ENCODE data around the gene OTUD5.

Gene OTUD5

GRCh38 chrX:48935301-48935670 is 22.1 kb downstream of the OTUD5 start:
- DNase-seq, result no peak

DNA sequence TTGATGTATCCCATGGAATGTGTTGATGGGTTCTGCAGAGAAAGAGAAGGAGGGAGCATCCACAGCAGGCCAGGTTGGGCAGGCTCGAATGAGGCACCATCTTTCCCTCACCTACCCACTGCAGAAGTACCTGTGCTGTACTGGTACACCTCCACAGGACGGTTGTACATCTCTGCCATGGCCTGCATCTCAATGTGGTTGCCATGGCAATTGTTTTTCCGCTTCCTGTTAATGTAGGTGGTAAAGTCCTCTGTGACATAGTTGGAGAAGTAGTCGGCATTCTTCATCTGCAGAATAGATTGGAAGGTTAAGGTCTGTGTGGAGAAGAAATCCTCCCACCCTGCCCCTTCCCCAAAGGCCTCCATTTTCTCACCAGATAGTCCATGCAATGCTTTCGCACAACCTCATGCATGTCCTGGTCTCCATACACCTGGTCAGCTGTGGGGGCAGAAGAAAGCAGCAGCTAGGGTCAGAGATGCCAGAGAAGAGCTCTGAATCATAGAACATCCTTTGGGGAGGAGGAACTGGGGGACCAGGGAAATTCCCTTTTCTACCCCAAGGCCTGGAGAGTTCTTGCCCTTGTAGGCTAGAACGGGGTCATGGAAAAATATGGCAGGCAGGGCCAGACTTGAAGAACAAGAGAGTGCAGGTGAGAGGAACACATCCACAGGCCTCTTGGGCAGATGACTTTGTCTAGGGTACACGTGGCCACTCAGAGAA is 22.7 kb downstream of the OTUD5 start:
- no peak for DNase-seq

DNA sequence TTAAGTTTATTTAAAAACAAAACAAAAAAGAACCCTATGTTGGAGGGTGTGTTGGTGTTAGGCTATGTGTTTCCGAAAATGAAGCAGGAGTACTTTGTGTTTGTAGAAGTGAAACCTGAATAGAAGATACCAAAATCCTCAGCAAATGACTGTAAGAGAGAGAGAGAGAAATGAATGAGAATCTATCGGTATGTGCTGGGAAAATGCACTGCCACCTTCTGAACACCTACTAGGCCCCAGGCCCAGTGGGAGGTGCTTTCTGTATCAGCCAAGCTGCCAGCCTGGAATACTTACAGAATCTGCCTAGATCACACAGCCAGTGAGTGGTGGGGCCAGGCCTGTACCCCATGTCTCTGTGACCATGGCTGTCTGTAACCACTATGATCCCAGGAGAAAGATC is 23.6 kb downstream of the OTUD5 start:
- DNase-seq, result no peak

DNA sequence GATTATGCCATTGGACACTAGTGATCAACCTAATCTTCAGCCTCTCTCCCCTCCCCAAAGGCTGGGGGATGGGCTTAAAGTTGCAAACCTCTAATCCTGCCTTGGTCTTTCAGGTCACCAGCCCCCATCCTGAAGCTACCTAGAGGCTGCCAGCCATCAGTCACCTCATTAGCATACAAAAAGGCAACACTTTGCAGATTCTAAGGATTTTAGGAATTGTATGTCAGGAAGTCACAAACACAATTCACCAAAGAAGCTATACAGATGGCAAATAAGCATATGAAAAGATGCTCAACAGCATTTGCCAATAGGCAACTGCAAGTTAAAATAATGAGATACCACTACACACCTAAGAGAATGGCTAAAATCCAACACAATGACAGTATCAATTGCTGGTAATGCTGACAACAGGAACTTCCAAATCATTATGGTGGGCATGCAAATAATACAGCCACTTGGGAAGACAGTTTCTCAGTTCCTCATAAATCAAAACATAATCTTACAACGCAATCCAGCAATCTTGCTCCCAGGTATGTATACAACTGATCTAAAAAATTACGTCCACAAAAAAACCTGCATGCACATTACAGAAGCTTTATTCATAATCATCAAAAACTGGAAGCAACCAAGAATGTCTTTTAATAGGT is 29.5 kb downstream of the OTUD5 start:
- DNase-seq, result no peak

GRCh38 chrX:48927123-48927522 is 30.3 kb downstream of the OTUD5 start:
- no peak for DNase-seq

- no peak for DNase-seq
These were observed 33.1 kb downstream of the OTUD5 start for GRCh38 chrX:48924270-48924669.

GRCh38 chrX:48923771-48924170 is 33.6 kb downstream of the OTUD5 start:
- no peak for DNase-seq

GRCh38 chrX:48920718-48921104 is 36.7 kb downstream of the OTUD5 start:
- DNase-seq, result no peak

DNA sequence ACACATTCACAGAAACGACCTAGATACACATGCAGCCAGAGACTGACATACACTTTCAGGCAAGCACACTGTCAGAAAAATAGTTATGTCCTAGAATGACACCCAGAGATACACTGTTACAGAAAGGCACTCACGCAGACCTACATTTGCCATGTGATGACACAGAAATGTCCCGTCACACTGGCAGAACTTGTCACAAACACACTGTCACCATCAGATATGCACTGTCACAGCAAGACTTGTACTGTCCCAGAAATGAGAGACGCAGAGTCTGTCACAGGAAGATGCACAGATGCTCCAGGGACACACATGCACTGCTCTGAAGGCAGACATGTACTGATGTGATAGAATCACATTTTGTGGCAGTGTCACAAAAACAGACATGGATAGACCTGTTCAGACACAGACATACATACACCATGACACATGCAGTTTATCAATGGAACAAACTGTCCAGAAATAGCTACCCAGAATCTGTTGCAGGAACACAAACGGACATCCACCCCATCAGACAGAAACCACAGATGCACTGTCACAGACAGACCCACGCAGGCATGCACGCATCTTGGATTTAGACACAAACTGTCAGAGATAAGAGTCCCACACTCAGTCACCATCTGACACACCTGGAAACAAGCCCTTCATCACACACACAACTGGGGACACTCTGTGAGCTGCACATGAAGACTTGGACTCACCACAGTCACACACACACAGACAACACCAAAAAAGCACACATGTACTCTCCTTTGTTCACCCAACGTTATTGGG is 37.3 kb downstream of the OTUD5 start:
- no peak for DNase-seq

GRCh38 chrX:48919360-48919841 is 38.0 kb downstream of the OTUD5 start:
- DNase-seq, result no peak

GRCh38 chrX:48918643-48919340 is 38.6 kb downstream of the OTUD5 start, which contains the start of gene PIM2:
Gene PIM2, minus strand, starts transcription at chrX:48919024. Its CDS starts 190 bp downstream, at chrX:48918834.
- peak; percentile 91 for DNase-seq

- DNase-seq, result no peak
These were observed 39.1 kb downstream of the OTUD5 start for GRCh38 chrX:48918301-48918642.

- DNase-seq, result peak; percentile 80
These were observed 40.0 kb downstream of the OTUD5 start for GRCh38 chrX:48917139-48918001.

- no peak for DNase-seq
These were observed 42.6 kb downstream of the OTUD5 start for GRCh38 chrX:48914593-48915493.

- DNase-seq, result no peak
These were observed 43.6 kb downstream of the OTUD5 start for GRCh38 chrX:48913605-48914366.

DNA sequence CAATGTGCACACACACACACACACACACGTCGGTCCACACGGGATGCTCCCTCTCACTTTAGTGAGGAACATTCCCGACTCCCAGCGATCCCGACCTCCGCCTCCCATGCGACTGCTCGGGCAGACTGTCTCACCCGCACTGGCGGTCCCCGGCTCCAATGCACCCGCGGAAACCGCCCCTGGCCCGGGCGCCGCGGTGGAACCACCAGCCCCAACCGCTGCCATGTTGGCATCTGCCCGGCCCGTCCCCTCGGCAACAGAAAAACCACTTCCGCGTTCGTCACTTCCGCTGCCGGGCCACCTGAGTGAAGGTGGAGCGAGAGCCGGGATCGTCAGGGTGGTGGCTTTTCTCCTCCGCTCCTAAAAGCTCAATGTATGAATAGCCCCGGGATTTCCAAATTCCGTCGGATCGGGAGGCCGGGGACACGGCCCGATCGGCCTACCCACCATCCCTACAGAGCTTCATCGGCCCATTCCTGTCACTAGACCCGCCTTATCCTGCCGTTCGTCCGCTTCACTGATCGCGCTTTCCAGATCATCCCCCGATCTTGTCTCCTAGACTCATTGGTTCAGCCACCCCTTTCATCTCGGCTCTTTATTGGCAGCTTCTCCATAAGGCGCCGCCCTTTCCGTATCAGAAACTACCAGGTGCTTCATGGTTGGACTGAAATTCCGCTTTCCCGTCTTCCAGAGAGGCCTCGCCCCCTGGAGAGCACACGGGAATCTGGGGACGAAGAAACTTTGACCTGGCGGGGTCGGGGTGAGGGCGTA is 45.8 kb downstream of the OTUD5 start, which contains the start of gene SLC35A2:
SLC35A2 (minus strand) TSS at position 235 of the 771 bp plus-strand sequence; CDS start at position 225, 10 bp downstream.
- DNase-seq, result peak; percentile 62

- DNase-seq, result no peak
These were observed 46.4 kb downstream of the OTUD5 start for GRCh38 chrX:48910926-48911411.

DNA sequence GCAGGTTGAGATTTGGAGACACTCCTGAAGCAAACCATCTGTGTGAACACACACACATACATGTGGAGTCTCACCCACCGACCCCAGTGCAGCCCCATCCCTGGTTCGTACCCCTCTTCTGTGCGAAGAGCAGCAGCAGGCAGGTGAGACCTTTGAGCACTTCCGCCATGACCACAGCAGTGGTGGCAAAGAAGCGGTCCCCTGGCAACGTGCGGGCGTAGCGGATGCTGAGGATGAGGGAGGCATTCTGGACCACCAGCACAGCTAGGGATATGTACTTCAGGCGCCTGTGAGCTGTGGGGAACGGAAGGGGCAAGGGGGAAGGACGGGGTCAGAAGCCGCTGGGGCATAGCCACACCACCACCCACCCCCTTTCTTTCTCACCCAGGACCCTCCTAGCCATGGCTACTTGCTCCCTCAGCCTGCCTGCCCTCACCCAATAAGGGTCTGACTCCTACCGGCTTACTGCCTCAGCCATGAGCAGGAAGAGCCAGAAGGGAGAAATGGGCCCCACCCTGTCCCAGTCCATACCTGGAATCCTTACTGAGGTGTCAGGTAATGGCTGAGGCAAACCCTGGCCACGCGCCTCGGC is 47.6 kb downstream of the OTUD5 start:
- DNase-seq, result no peak

DNA sequence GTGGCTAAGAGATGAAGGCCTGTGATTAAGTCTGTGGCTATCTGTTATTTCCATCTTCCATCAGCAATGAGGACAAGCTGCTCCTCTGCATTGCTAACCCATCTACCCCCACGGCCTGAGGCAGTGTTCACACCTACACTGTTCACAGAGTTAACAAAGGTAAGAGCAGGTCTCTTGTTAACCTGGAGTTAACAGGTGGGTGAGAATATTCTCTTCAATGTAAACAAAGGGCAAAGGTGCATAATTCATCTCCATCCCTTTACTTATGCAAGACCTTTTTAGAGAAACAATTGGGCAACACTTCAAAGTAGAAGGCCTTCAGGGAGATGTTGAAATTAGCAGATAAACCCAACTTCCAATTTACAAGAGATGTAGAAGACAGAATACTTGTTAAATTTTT is 48.8 kb downstream of the OTUD5 start:
- DNase-seq, result no peak

Measured in NCI-H774 (cell line).